ENCODE data around the gene TBK1. TPM values are rescaled to one million over a fixed set of nuclear protein-coding genes. Genes with fewer than 3 reads are reported as not detected.

TBK1 gene
- total and polyA plus RNA-seq, 10 of the 15 experiments (the other 5 are each of a cell fraction or from before 2014, with no cell fraction given) = 13.4 to 49.3 (median 37.7) TPM

GRCh38 chr12:64528616-64529015 is 76.7 kb downstream of the TBK1 start:
- Histone ChIP-seq H3K36me3 (ENCODE audit: control insufficient read depth in 2 of 2, insufficient read depth in 2 of 2, low read length in 1 of 2) (no peaks in the 10 kb centered on the region), H3K4me2 (ENCODE audit: control insufficient read depth, insufficient read depth) (no peak overlapping the region), H3K9ac (ENCODE audit: control insufficient read depth, insufficient read depth, low read length) (no peak overlapping the region), H2AFZ (ENCODE audit: control insufficient read depth, low read depth, low read length) (no peak overlapping the region), H3K4me3 (no peak overlapping the region), H3K27ac (ENCODE audit: control insufficient read depth, insufficient read depth) (no peak overlapping the region), H3K79me2 (ENCODE audit: control insufficient read depth, insufficient read depth, low read length) (no peaks in the 10 kb centered on the region), H3K9me3 (replicated peaks; ENCODE audit: control insufficient read depth, insufficient read depth, low read length) (no peaks in the 10 kb centered on the region), H3K27me3 (replicated peaks in 1 of 2; ENCODE audit: control insufficient read depth in 2 of 2, insufficient read depth in 2 of 2, low read length in 1 of 2) (no peaks in the 10 kb centered on the region), H4K20me1 (ENCODE audit: control insufficient read depth, insufficient read depth) (no peaks in the 10 kb centered on the region), H3K4me1 (ENCODE audit: control insufficient read depth, insufficient read depth, low read length) (no peaks in the 10 kb centered on the region)
- FAIRE-seq (no peak), ATAC-seq (no peak), DNase-seq (ENCODE audit: low read depth, low spot score) (no peak)
- ChIA-PET RAD21 (ENCODE audit: unreplicated experiment) (no interaction called here), SMC1A (ENCODE audit: uncharacterized antibody, unreplicated experiment) (interaction anchor here (1.0 kb wide), 1 partner anchor 21 kb away, joined by 4 read pairs; no protein-coding TSS in a partner anchor), CTCF (interaction anchor here (1.2 kb wide), 1 partner anchor 21 kb away, joined by 4 read pairs; no protein-coding TSS in a partner anchor), POLR2A (interaction anchor here (1.0 kb wide), 1 partner anchor 8 kb away, joined by 5 read pairs; no protein-coding TSS in a partner anchor)
- in situ Hi-C loops (cut with MboI) = no loop called here
- 84% methylated on average over 8 of the region's 8 CpGs for WGBS (ENCODE audit: insufficient coverage, insufficient replicate concordance, low lambda C conversion rate, missing lambda C conversion rate)
- no TSS peak for BruUV-seq (replicated peaks)
- intact Hi-C loops (cut with micrococcal nuclease; ENCODE audit: unreplicated experiment) = no loop called here
- TF ChIP-seq NR2C1 (IDR thresholded peaks at IDR 0.05) (no peak), RFX5 (IDR thresholded peaks at IDR 0.05; ENCODE audit: low read depth, low read length) (no peak), CHD1 (IDR thresholded peaks at IDR 0.05; ENCODE audit: low read depth, low read length) (no peak), FOXM1 (IDR thresholded peaks at IDR 0.05; ENCODE audit: low read depth, low read length) (no peak), STAT1 (conservative IDR thresholded peaks at IDR 0.05) (no peak), POLR2AphosphoS5 (IDR thresholded peaks at IDR 0.05; ENCODE audit: low read length) (no peak), ZNF687 (IDR thresholded peaks at IDR 0.05) (no peak), STAT3 (IDR thresholded peaks at IDR 0.05; ENCODE audit: low read depth, low read length) (no peak), POU2F2 (IDR thresholded peaks at IDR 0.05; ENCODE audit: borderline replicate concordance, low read depth, low read length) (no peak), RAD51 (IDR thresholded peaks at IDR 0.05) (no peak), FOXK2 (IDR thresholded peaks at IDR 0.05) (no peak), USF1 (IDR thresholded peaks at IDR 0.05; ENCODE audit: borderline replicate concordance, extremely low read length, insufficient read depth, low read depth, low read length) (no peak), ZNF217 (IDR thresholded peaks at IDR 0.05) (no peak), SPI1 (IDR thresholded peaks at IDR 0.05; ENCODE audit: borderline replicate concordance, insufficient read depth, low read depth, low read length) (no peak)
- TF ChIP-seq, protein P1, sequence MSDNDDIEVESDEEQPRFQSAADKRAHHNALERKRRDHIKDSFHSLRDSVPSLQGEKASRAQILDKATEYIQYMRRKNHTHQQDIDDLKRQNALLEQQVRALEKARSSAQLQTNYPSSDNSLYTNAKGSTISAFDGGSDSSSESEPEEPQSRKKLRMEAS (IDR thresholded peaks at IDR 0.05; ENCODE audit: low read depth, low read length) = no peak
- TF ChIP-seq, protein P2, sequence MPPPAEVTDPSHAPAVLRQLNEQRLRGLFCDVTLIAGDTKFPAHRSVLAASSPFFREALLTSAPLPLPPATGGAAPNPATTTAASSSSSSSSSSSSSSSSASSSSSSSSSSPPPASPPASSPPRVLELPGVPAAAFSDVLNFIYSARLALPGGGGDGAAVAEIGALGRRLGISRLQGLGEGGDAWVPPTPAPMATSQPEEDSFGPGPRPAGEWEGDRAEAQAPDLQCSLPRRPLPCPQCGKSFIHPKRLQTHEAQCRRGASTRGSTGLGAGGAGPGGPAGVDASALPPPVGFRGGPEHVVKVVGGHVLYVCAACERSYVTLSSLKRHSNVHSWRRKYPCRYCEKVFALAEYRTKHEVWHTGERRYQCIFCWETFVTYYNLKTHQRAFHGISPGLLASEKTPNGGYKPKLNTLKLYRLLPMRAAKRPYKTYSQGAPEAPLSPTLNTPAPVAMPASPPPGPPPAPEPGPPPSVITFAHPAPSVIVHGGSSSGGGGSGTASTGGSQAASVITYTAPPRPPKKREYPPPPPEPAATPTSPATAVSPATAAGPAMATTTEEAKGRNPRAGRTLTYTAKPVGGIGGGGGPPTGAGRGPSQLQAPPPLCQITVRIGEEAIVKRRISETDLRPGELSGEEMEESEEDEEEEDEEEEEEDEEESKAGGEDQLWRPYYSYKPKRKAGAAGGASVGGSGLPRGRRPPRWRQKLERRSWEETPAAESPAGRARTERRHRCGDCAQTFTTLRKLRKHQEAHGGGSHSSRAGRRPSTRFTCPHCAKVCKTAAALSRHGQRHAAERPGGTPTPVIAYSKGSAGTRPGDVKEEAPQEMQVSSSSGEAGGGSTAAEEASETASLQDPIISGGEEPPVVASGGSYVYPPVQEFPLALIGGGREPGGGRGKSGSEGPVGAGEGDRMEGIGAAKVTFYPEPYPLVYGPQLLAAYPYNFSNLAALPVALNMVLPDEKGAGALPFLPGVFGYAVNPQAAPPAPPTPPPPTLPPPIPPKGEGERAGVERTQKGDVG (CRISPR knock-in tag; IDR thresholded peaks at IDR 0.05) = no peak

Data from GM12878 (cell line).